ENCODE results near the gene DNAH1.
"Not testable (repeated sequence)": the region's sequence is repeated elsewhere in the genome, so short reads cannot be mapped to it uniquely, and the experiment has no call there.

DNAH1 gene

GRCh38 chr3:52315977-52316764 lies at the start of gene DNAH1:
TSS of gene DNAH1 (plus strand) at chr3:52316319. CDS start at chr3:52322443, 6,124 bp downstream.
- DNase-seq: no peak

- no peak for DNase-seq
Observed at GRCh38 chr3:52268036-52268435, 48.1 kb upstream of the DNAH1 start.

DNA sequence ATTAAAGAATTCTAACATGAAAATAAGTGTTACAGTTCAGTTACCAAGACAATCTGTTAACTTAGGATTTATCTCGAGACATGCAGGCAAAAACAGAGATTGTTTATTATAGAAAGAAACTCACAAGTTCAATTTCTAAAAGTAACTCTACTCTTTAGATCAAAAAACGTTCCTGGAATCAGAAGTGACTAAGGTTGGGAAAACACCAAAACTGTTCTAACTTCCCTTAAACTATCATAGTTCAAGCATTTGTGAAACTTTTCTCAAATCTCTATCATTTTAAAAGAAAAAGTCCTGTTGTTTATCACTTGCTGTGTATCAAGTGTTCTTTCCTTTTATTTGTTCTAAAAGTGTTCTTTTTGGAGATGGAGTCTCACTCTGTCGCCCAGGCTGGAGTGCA lies 46.3 kb upstream of the DNAH1 start:
- DNase-seq: no peak

- peak; percentile 65 for DNase-seq
Observed at GRCh38 chr3:52270252-52270754, 45.8 kb upstream of the DNAH1 start.

DNA sequence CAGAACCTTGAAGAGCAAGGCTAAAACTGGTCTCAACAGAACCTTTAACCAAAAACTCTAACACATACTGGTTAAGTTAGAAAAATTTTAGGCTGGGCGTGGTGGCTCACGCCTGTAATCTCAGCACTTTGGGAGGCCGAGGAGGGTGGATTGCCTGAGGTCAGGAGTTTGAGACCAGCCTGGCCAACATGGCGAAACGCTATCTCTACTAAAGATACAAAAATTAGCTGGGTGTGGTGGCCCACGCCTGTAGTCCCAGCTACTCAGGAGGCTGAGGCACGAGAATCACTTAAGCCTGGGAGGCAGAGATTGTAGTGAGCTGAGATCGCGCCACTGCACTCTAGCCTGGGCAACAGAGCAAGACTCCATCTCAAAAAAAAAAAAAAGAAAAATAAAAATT lies 43.9 kb upstream of the DNAH1 start:
- DNase-seq: not testable (repeated sequence)

GRCh38 chr3:52272831-52273230 lies 43.3 kb upstream of the DNAH1 start:
- DNase-seq: no peak

DNA sequence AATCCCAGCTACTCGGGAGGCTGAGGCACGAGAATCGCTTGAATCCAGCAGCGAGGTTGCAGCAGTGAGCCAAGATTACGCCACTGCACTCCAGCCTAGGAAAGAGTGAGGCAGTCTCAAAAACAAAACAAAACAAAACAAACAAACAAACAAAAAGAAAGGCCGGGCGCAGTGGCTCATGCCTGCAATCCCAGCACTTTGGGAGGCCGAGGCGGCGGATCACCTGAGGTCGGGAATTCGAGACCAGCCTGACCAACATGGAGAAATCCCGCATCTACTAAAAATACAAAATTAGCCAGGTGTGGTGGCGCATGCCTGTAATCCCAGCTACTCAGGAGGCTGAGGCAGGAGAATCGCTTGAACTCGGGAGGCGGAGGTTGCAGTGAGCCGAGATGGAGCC lies 41.3 kb upstream of the DNAH1 start:
- DNase-seq: not testable (repeated sequence)

DNA sequence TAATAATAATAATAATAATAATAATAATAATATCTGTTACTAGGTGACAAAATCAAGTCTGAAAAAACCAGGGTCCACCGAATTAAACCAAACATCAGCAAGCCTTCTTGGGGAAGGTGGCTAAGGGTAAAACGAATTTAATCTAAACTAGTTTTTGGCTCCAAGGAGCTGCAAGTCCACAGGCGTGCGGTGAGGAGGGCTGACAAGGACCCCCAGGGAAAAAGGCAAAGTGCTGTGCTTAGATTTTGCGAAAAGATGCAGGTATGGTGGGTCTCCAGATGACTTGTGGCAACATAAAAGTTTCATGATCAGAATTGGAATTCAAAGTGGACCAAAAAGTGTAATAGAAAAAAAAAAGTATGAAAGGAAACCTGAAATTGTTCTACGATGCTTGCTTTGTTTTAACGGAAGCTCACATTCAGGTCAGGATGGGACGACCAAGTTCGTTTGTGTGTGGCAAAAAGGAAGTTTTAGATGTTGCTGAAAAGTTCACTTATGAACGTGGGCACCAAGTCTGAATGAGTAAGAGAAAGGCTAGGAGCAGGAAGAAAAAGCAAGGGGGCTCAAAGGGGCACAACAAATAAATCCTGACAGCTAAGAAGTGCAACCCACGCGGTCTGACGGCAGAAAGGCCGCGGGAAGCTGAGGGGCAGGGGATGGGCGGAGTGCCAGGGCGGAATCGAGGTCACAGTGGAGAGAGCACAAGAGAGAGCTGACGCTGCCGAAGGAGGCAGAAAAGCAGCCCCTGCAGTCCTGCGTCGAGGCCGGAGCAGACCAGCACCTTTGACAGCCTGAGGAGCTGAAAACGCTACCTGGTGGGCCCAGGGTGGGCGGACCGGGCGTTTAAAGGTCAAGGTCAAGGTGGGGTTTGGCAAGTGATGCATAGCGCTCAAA lies 38.8 kb upstream of the DNAH1 start:
- peak; percentile 49 for DNase-seq

- peak; percentile 21 for DNase-seq
Observed at GRCh38 chr3:52277972-52278509, 38.1 kb upstream of the DNAH1 start.

DNA sequence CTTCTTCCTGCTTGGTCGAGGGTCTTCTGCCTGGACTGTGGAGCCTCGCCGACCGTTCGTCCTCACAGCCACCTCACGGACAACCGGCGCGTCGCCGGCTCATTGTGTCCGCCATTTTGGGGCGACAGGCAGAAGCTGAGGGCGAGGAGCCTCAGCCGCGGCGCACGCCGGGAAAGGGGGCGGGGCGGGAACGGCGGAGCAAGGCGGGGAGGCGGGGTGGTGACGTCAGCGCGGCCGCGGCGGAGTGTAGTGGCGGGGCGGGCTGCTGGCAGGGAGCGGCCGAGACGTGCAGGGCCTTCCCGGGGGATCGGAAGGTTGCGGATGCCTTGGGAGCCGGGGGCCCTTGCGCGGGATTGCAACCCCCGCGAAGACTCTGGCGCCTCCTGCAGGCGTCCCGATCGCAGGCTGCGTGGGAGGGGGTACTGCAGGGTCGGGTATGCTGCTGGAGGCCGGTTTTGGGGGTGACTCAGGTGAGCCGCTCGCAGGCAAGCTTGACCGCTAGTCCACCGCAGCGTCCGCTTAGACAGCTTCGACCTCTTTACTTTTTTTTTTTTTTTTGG lies 37.5 kb upstream of the DNAH1 start, which contains the start of gene WDR82:
WDR82 (minus strand) TSS at position 140 of the 560 bp plus-strand sequence. CDS start 288 bp downstream, outside the sequence.
- peak; percentile 82 for DNase-seq

- no peak for DNase-seq
Observed at GRCh38 chr3:52279596-52279995, 36.5 kb upstream of the DNAH1 start.

DNA sequence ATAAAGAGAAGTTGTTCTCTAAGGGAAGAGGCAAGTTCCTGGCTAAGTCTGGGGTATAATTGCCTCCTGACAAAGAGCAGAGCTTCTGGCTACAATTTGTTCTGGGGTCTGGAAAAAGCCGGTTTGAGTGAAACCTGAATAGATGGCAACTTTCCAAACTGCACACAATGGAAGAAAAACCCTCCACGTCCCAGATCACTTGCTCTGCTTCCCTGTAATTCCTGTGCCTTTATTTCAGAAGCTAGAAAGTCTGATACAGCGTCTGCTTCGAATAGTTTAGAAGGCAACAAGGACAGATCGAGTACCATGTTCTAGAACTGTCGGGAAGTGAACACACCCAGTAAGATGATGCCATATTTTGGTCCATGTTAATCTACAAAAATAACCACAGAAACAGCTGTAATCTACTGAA lies 36.1 kb upstream of the DNAH1 start:
- no peak for DNase-seq

DNA sequence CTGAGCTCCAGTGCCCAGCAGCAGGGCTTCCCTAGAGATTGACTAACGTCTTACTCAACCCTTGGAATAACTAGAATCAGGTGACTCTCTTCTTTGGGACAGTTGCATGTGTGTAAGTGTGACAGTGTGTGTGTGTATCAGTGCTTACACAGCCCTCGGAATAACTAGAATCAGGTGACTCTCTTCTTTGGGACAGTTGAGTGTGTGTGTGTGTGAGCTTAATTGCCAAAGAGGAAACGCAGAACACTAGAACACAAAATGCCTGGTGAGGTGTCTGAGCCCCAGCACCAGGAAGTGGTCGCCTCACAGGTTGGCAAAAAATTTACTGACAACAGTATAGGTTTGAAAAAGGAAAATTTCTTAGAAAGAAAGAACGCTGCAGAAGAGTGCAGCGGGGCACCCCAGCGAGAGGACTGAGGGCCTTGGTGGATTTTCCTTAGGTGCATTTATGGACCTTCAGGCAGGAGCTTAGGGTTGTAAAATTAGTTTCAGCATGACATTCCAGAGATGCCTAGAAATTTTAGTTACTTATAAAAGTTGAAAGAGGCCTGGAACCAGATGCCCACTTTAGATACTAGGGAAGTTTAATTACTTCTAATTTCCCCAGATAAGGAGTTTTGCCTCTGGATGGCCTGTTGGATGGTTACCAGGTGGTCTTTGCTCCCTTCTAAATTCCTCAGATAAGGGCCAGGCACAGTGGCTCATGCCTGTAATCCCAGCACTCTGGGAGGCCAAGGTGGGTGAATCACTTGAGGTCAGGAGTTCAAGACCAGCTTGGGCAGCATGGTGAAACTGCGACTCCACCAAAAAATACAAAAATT lies 33.9 kb upstream of the DNAH1 start:
- DNase-seq: no peak

DNA sequence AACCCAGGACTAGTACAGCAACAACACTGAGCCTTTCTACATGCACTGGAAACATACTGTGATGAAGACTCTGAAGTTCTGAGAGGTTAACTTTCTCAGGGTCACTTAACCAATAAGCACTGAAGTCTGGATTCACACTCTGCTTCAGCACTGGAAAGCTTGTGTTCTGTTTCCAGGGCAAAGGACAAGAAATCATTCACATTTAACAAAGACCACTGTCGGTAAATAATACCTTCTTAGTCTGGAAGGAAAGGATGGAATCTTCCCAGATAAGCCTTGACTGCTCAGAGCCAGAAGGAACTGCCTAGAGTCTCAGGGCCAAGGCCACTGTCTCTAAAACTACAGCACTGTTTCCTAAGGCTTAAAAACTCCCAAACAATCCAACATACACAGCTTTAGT lies 32.8 kb upstream of the DNAH1 start:
- no peak for DNase-seq

- DNase-seq: not testable (repeated sequence)
Observed at GRCh38 chr3:52284051-52284450, 32.1 kb upstream of the DNAH1 start.

GRCh38 chr3:52286777-52287110 lies 29.4 kb upstream of the DNAH1 start:
- no peak for DNase-seq

DNA sequence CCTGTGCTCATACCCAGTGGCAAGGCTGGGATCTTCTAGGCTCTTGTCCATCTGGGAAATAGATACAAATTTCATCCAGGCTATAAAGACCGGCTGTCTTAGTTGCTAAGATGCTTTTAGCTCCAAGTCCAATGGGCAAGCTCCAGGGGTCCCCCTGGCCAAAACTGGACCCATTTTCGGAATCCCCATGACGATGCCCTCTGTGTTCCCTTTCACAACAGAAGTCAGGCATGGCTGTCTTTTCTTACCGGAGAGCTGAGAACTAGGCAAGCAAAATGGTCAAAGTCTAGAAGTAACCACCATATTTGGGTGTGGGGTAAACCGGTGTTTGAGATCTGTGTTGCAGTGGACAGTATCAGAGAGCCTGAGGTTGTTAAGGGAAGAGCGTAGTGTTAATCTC lies 27.4 kb upstream of the DNAH1 start:
- DNase-seq: no peak

GRCh38 chr3:52289338-52289746 lies 26.8 kb upstream of the DNAH1 start:
- DNase-seq: no peak

GRCh38 chr3:52289747-52290595 lies 26.1 kb upstream of the DNAH1 start:
- DNase-seq: no peak

DNA sequence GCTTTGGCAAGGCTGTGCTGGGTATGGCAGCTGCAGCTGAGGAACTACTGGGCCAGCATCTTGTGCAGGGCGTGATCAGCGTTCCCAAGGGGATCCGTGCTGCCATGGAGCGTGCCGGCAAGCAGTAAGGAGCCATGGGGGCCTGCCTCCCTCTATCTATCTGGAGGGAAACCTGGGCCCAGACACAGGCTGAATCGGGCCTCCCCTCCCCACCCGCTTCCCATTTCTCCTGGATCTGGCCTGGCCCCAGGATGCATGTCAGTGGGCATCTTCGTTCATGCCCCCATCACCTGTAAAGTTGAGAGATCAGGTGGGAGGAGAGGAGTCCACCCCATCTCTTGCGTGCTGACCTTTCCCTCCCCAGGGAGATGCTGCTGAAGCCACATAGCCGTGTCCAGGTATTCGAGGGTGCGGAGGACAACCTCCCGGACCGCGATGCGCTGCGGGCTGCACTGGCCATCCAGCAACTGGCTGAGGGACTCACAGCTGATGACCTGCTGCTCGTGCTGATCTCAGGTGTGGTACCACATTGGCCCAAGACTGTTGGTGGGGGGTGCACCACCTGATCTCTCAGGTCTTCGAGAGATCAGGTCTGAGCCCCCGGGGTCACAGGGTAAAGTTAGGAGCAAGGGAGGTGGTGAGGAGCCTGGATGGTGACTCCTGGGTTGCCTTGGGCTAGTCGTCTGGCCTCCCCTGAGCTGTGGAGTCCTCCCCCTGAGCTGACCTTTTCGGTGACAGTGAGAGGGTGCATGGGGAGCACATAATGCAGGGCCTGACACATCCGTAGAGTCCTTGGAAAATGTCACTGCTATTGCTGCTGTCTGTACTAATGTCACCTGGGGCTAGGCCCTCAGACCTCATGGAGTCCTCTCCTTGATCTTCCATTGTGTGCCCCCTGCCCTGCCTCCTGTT lies 25.3 kb upstream of the DNAH1 start:
- no peak for DNase-seq

Measured in MV-4-11 (cell line).